HEK293 (cell line): ENCODE measurements around the gene CNOT6L.

Experiments used
- TCF7L2 ChIP-seq: IDR thresholded peaks from 2 replicates; pipeline ENCODE4 v1.6.1; 2011; ENCODE audit warnings: low read depth, mild to moderate bottlenecking, inconsistent platforms, low read length, moderate library complexity, borderline replicate concordance
- ZNF175 ChIP-seq: fragments of 450-650 bp; formaldehyde crosslinking; IDR thresholded peaks from 2 replicates; pipeline ENCODE4 v1.5.1; 2016; ENCODE audit warnings: missing biosample characterization, missing genetic modification characterization
- TF ChIP-seq, protein P1 (sequence below): fragments of 450-650 bp; formaldehyde crosslinking; IDR thresholded peaks from 2 replicates; pipeline ENCODE4 v1.5.1; 2016; ENCODE audit warnings: missing biosample characterization, missing genetic modification characterization

DNA sequence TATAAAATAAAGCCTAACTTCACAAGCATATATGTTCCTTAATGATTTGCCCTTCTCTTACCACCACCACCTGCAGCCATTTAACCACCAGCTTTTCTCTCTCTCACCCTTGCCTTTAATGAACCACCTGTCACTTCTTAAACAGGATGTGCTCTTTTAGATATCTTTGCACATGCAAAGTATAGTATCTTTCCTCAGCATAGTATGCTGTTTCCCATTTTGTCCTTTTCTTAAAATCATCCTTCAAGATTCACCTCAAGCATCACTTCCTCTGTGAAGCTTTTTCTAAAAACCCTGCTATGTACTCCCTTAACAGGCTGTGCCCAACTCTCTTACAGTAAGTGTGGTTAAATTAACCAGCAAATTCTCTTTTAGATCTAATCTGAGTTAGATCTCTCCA, 8.2 kb upstream of the CNOT6L start:
- TF ChIP-seq, protein P1, sequence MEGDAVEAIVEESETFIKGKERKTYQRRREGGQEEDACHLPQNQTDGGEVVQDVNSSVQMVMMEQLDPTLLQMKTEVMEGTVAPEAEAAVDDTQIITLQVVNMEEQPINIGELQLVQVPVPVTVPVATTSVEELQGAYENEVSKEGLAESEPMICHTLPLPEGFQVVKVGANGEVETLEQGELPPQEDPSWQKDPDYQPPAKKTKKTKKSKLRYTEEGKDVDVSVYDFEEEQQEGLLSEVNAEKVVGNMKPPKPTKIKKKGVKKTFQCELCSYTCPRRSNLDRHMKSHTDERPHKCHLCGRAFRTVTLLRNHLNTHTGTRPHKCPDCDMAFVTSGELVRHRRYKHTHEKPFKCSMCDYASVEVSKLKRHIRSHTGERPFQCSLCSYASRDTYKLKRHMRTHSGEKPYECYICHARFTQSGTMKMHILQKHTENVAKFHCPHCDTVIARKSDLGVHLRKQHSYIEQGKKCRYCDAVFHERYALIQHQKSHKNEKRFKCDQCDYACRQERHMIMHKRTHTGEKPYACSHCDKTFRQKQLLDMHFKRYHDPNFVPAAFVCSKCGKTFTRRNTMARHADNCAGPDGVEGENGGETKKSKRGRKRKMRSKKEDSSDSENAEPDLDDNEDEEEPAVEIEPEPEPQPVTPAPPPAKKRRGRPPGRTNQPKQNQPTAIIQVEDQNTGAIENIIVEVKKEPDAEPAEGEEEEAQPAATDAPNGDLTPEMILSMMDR = no peak
- no peak for TF ChIP-seq TCF7L2
- no peak for TF ChIP-seq ZNF175 (tag by site-specific recombination)
